HCT116 (cell line): ENCODE measurements around the gene FTSJ3.

Source experiments
- CBX3 ChIP-seq: IDR thresholded peaks from 2 replicates; pipeline ENCODE4 v1.6.1; 2012; ENCODE audit warnings: low read depth
- CEBPB ChIP-seq: IDR thresholded peaks from 2 replicates; pipeline ENCODE4 v1.6.1; 2012; ENCODE audit warnings: low read depth
- POLR2A ChIP-seq: IDR thresholded peaks from 2 replicates; pipeline ENCODE4 v1.7.0; 2011; ENCODE audit warnings: borderline replicate concordance; ENCODE audit not compliant: insufficient read depth, insufficient read length; ENCODE audit errors: extremely low read depth
- POLR2AphosphoS5 ChIP-seq: IDR thresholded peaks from 2 replicates; pipeline ENCODE4 v1.6.1; 2011; ENCODE audit warnings: mild to moderate bottlenecking, low read depth, low read length, moderate library complexity
- ZNF274 ChIP-seq: fragments of 200-500 bp; sonication (Bioruptor generic); IDR thresholded peaks from 2 replicates; pipeline ENCODE4 v1.6.1; 2014; ENCODE audit warnings: mild to moderate bottlenecking, low read depth, low read length, inconsistent platforms
- TF ChIP-seq, protein P1 (sequence below): IDR thresholded peaks from 2 replicates; pipeline ENCODE4 v1.6.1; 2012
- TF ChIP-seq, protein P2 (sequence below), 3 experiments: fragments of 200-600 bp in 1 of 3; sonication (generic) in 1 of 3; IDR thresholded peaks in 2 of 3; conservative IDR thresholded peaks in 1 of 3; 2 replicates each; pipeline ENCODE4 v1.5.1; 2012 to 2017; ENCODE audit warnings: low read depth in 2 of 3, low read length in 2 of 3, antibody characterized with exemption in 1 of 3, borderline replicate concordance in 1 of 3, control low read depth in 1 of 3, mild to moderate bottlenecking in 1 of 3, mixed read lengths in 1 of 3, mixed run types in 1 of 3, moderate library complexity in 1 of 3; ENCODE audit not compliant: insufficient read depth in 1 of 3
- TF ChIP-seq, protein P3 (sequence below): IDR thresholded peaks from 2 replicates; pipeline ENCODE4 v1.6.1; 2012

DNA sequence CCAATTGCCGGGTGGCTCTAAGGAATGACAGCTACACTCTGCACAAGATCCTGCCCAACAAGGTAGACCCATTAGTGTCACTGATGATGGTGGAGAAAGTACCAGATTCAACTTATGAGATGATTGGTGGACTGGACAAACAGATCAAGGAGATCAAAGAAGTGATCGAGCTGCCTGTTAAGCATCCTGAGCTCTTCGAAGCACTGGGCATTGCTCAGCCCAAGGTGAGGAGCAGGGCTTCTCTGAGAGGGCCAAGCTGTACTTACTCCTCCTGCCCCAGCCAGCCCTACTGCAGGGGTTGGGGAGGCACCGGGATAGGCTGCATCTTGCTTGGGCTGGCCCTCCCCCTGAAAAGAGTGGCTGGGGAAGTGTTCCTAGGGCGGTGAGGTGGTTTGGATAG is 2.8 kb upstream of the FTSJ3 start:
- TF ChIP-seq POLR2A (no peak), CEBPB (no peak), POLR2AphosphoS5 (no peak), CBX3 (no peak), ZNF274 (no peak)
- TF ChIP-seq, protein P1, sequence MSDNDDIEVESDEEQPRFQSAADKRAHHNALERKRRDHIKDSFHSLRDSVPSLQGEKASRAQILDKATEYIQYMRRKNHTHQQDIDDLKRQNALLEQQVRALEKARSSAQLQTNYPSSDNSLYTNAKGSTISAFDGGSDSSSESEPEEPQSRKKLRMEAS = no peak
- TF ChIP-seq, protein P2, sequence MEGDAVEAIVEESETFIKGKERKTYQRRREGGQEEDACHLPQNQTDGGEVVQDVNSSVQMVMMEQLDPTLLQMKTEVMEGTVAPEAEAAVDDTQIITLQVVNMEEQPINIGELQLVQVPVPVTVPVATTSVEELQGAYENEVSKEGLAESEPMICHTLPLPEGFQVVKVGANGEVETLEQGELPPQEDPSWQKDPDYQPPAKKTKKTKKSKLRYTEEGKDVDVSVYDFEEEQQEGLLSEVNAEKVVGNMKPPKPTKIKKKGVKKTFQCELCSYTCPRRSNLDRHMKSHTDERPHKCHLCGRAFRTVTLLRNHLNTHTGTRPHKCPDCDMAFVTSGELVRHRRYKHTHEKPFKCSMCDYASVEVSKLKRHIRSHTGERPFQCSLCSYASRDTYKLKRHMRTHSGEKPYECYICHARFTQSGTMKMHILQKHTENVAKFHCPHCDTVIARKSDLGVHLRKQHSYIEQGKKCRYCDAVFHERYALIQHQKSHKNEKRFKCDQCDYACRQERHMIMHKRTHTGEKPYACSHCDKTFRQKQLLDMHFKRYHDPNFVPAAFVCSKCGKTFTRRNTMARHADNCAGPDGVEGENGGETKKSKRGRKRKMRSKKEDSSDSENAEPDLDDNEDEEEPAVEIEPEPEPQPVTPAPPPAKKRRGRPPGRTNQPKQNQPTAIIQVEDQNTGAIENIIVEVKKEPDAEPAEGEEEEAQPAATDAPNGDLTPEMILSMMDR (IDR thresholded peaks at IDR 0.05 in 2 of 3, conservative IDR thresholded peaks at IDR 0.05 in 1 of 3; ENCODE audit: borderline replicate concordance in 1 of 3, insufficient read depth in 1 of 3, low read depth in 2 of 3, low read length in 2 of 3) = no peak
- TF ChIP-seq, protein P3, sequence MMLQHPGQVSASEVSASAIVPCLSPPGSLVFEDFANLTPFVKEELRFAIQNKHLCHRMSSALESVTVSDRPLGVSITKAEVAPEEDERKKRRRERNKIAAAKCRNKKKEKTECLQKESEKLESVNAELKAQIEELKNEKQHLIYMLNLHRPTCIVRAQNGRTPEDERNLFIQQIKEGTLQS = no peak
